ENCODE results near the gene SYNGR4.

DNA sequence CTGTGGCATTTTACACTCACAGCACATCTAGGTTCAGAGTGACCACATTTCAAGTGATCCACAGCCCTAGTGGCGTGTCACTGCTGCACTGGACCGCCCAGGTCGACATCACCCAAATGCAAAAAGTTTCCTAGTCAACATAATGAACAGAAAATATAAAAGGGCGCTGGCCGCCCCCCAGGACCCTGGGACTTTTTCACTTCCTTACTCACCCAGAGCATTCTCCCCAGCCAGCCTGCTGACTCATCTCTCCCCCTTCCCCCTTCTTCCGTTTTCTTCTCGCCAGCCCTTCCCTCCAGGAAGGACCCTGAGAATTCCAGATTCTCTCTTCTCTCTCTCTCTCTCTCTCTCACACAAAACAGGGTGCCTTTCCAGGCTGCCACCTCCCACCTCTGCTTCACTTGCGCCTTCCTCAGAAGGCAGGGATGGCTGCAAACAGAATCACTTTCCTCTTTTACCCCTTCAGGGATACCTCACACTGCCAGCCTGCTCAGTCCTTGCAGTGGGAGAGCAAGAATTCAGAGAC, 60.6 kb downstream of the SYNGR4 start:
- TF ChIP-seq POLR2A (IDR thresholded peaks at IDR 0.05; ENCODE audit: low read length) (no peak), GATA1 (IDR thresholded peaks at IDR 0.05; ENCODE audit: low read depth, low read length) (no peak)

Measured in erythroblast (primary cell).